ENCODE measurements around the gene CDIP1.
A peak's percentile ranks its signal among the peaks of the same experiment; 100 is the strongest.
"Not testable (repeated sequence)": the region's sequence is repeated elsewhere in the genome, so short reads cannot be mapped to it uniquely, and the experiment has no call there.

The CDIP1 gene

DNA sequence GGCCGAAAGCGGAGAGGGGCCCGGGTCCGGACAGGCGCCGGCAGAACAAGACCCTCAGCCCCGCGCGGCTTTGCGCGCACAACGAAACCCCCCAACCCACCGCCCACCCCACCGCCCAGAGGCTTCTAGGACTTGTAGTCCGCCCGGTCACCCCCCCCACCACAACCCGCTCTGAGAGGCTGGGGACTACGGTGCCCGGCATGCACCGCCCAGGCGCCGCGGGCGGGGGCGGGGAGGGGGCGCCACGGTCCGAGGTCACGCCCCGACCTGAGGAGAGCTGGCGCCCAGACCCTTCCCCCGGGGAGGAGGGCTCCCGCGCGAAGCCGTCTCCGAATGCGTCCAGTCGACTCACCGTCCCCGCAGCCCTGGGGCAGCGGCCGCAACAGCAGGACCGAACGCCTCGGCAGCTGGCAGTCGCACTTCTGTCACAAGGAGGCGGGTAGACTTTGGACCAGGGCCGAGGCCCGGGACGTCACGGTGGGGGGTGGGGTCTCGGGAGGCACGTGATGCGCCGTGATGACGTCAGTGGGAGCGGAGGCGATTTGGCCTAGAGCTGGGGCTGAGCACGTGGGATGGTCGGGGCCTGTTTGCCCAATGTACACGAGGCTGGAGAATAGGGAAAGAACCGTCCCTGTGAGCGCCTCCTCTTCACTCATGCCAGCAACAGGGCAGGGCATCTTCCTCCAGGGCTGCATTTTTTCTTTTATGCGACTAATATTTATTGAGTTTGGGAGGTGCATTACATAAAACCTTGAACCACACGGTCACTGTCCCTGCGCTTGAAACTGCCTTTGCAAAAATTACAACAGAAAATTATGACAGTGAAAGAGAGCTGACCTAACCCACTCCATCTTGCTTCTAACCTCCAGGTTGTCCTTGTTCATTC, at the start of gene CDIP1:
Gene CDIP1 (minus strand): TSS at position 424 of the 886 bp plus-strand sequence. CDS start 24,643 bp downstream, outside the sequence.
- DNase-seq (ENCODE audit: low read depth, low spot score): peak; percentile 96

DNA sequence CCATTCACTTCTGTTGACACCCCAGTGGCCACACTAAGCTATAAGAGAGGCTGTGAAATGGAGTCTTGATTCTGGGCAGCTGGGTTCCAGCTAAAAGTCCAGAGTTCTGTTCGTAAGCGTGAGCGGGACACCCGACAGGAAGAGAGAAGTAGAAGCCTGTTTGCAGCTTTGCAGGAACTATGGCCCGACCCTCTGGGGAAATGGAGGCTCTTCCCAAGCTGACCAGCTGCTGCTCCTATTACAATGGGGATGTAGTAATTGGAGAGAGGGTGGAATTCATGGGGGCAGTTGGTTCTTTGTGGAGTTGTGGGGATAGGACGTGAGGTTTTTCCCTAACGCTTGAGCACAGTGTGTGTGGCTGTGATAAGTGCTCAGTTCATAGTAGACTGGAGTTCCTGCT, 47.7 kb upstream of the CDIP1 start:
- DNase-seq (ENCODE audit: low read depth, low spot score): no peak

DNA sequence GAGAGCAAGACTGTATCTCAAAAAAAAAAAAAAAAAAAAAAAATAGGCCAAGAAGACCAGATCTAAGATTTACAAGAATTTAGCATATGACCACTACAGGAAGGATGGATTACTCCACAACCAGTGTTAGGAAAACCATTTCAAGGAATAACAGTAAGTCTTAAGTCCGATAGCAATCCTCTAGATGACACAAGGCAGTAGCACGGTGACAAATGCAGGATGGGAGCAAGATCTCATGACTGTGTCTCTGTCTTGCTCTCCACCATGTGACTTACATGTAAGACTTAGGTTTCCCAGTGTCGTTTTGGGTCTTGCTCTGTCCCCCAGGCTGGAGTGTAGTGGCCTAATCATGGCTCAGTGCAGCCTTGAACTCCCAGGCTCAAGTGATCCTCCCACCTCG, 45.3 kb upstream of the CDIP1 start:
- DNase-seq (ENCODE audit: low read depth, low spot score): no peak

DNA sequence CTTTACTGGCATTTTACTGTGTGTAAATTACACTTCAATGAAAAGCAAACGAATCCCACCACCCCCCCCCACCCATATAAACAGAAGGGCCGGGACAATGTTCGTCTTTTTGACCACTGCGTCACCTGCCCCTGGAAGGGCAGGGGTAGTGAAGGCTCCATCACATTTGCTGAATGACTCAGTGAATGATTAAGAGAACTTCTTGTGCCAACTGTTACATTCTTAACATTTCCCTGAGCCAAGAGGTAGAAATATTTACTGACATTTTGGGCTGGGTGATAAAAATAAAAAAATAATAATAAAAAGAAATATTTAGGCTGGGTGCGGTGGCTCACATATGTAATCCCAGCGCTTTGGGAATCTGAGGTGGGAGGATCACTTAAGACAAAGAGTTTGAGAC, 41.7 kb upstream of the CDIP1 start:
- no peak for DNase-seq (ENCODE audit: low read depth, low spot score)

DNA sequence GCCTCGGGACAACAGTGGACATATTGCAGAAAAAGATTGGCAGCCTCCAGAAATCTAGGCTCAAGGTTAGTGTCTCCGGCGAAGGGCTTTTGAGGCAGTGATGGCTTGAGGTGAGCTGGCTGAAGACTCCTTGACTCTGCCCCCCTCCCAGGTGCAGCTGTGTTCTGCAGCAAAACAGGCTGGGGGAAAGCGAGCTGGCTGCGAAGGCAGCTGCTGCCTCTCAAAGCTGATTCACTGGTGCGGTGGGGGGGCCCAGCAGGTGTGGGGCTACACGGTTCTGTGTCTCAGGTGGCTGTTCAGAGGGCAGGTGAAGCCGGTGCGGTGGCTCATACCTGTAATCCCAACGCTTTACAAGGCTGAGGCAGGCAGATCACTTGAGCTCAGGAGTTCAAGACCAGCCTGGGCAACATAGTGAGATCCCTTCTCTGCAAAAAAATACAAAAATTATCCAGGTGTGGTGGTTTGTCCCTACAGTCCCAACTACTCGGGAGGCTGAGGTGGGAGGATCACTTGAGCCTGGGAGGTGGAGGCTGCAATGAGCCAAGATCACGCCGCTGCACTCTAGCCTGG, 40.5 kb upstream of the CDIP1 start:
- DNase-seq (ENCODE audit: low read depth, low spot score): no peak

DNA sequence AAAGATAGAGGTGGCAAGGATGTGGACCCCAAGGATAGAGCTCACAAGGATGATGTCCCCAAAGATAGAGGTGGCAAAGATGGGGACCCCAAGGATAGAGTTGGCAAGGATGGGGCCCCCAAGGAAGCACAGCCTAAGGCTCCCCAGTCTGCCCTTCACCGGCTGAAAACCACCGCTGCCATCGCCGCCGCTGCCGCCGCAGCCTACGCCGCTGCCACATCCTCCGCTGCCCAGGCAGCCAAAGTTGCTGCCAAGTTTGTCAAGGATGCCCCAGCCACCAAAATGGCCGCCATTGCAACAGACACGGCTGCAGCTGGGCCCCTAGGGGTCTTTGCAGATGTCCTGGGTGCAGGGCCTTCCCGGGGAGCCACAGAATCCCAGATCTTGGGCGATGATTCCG, 37.4 kb upstream of the CDIP1 start:
- DNase-seq (ENCODE audit: low read depth, low spot score): no peak

DNA sequence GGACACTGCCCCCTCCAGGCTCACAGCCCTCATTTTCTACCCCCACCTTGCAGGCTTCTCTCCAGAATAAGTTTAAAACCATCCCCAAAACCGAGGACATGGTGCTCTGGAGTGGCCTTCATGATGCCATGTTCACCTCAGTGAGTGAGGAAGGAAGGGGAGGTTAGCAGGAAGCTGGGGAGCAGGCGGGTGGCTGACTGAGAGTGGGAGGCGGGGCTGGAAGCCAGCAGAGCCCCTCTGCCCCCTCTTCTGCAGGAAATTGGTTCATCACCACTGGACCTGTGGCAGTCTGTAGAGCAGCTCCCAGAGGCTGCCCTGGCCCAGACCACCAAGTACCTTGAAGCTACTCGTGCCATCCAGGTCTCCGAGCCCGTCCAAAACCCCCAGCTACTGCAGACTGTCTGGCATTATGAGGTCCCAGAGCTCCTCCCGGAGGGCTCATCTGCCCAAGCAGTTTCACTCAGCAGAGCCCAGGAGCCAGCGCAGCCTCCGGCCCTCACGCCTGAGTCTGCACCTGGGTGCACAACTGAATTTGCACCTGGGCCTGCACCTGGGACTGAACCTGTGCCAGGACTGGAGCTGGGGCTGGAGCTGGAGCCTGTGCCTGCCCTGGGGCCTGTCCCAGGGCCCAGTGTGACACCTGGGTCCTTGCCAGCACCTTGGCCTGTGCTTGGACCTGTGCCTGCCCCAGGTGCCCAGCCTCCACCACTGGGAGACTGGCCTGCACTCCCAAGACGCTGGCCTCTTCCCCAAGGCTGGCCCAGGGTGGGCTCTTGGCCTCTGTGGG, 36.5 kb upstream of the CDIP1 start:
- no peak for DNase-seq (ENCODE audit: low read depth, low spot score)

DNA sequence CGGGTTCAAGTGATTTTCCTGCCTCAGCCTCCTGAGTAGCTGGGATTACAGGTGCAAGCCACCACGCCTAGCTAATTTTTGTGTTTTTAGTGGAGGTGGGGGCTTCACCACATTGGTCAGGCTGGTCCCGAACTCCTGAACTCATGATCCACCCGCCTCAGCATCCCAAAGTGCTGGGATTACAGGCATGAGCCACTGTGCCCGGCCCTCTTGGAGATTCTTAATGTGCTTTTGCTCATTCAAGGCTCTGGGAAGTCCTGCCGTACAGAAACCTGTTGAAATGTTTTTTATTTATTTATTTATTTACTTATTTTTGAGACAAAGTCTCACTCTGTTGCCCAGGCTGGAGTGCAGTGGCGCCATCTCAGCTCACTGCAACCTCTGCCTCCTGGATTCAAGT, 35.4 kb upstream of the CDIP1 start:
- not testable (repeated sequence) for DNase-seq (ENCODE audit: low read depth, low spot score)

DNA sequence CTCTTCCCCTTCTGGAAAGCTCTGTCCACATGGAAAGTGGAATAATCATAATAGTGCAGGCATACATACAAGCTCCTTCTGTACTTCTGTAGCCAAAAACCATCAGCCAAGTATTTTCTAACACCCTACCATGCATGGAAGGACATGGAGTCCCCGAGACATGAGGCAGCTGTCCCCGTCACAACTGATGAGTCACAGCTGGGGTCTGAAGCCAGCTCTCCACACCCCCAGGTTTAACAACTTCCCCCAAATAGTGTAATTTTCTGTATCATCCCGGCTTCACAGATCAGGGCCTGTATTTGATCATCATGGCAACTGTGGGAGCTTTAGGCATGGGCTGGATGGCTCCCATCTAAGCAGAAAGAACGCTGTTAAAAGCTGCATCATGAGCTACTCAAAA, 34.1 kb upstream of the CDIP1 start:
- DNase-seq (ENCODE audit: low read depth, low spot score): no peak

DNA sequence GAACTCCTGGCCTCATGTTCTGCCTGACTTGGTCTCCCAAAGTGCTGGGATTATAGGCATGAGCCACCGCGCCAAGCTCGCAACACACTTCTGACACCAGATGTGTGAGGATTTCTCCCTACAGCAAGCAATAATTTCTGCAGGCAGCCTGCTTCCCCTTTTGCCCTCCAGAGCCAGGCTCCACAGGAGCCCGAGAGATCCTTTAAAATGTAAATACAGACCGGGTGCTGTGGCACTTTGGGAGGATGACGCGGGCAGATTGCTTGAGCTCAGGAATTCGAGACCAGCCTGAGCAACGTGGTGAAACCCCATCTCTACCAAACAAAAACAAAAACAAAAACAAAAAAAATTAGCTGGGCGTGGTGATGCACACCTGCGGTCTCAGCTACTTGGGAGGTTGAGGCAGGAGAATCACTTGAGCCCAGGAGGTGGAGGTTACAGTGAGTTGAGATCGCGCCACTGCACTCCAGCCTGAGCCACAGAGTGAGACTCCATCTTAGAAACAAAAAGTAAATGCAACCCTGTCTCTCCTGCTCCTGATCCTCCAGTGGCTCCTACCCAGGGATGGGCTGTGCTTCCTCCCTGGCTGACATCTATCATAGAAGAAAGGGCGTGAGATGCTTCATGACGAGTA, 32.2 kb upstream of the CDIP1 start:
- no peak for DNase-seq (ENCODE audit: low read depth, low spot score)

DNA sequence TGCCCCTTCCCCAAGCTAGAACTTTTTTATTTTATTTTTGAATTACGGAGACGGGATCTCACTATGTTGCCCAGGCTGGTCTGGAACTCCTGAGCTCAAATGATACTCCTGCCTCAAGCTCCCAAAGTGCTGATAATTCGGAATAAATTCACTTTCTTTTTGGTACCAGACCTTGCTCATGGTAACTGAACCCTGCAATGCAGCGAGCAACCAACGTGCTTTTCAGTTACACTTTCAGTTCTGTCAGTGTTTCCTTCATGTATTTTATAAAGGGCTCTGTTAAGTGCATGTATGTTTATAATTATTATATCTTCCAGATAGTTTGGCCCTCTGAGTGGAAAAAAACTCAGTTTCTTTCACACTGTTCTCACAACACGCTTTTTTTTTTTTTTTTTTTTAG, 31.5 kb upstream of the CDIP1 start:
- DNase-seq (ENCODE audit: low read depth, low spot score): no peak

DNA sequence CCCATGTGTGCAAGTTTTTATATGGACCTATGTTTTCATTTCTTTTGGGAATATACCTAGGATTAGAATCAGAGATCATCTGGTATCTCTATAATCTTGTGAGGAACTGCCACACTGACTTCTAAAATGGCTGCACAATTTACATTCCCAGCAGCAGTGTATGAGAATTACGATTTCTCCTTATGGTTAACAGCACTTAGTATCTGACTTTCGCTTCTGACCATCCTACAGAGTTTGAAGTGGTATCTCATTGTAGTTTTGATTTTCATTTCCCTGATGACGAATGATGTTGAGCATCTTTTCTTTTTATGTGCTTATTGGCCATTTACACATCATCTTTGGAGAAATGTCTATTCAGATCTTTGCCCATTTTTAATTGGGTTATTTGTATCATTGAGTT, 27.6 kb upstream of the CDIP1 start:
- no peak for DNase-seq (ENCODE audit: low read depth, low spot score)

DNA sequence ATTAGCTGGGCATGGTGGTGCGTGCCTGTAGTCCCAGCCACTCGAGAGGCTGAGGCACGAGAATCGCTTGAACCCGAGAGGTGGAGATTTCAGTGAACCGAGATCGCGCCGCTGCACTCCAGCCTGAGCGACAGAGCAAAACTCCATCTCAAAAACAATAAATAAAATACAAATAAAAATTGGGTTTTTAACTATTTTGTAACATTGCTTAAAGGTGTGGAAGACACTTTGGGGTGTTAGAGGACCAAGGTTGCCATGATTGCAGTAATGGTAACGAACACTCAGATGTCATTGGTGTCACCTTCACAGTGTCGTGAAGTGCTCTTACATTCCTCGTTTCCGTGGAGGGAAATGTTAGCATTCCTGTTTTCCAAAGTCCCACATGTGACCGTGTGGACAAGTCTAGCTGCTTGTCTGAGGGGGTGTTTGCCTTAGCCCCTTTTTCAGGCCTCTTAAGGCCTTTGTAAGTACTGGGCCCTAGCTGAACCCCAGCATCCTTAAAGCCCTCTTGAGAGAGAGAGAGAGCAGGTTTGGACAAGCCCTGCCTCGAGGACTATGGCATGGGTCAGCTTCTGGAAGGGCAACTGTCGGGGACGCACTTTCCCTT, 26.2 kb upstream of the CDIP1 start:
- no peak for DNase-seq (ENCODE audit: low read depth, low spot score)

DNA sequence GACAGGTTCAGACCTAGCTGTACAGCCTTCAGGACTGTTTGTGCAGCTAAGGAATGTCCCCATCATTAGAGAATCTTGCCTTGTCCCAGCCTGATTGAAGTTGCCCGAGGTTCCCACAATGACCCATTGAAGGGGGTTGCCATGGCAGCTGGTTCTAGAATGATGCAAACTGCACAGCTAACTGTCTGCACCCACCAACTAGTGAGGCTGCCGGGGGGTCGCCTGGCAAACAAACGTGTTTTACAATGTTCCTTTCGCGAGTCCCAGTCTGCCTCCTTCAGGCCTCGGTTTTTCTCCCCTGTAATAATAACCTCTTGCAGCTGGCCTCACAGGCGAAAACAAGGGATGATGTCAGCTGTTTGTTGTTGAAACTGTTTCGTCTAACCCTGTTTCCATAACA, 23.0 kb upstream of the CDIP1 start:
- no peak for DNase-seq (ENCODE audit: low read depth, low spot score)

DNA sequence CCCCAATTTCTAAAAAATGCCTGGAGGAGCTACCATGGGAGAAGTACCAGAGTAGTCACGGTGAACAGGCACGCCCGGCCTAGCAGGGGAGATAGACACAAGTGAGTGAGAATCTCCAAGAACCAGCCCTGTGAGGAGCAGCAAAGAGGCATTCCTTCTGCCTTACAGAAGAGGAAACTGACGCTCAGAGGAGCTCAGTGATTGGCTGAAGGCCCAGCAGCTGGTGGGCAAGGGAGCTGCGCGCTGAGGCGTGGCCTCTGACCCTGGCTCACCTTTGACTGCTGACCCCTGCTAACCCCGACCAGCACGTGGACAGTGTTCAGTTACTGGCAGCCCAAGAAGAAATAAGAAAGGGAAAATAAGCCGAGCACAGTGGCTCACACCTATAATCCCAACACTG, 19.4 kb upstream of the CDIP1 start:
- no peak for DNase-seq (ENCODE audit: low read depth, low spot score)

DNA sequence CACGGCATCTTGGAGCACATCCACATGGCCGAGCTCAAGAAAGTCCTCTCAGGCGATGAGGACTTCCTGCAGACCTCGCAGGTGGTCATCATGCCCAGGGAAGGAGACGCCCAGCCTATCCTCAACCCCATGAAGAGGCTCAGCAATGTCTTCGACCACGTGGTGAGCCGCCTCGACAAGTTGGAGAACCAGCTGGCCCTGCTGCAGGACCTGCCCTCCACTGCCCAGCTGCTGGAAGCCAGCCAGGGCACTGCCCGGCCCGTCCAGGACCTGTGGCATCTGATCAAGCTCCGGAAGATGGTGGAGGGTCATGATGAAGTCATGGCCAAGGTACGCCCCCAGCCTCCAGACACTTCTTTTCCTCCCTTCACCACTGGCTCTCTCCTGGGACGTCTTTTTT, 18.0 kb upstream of the CDIP1 start:
- no peak for DNase-seq (ENCODE audit: low read depth, low spot score)

DNA sequence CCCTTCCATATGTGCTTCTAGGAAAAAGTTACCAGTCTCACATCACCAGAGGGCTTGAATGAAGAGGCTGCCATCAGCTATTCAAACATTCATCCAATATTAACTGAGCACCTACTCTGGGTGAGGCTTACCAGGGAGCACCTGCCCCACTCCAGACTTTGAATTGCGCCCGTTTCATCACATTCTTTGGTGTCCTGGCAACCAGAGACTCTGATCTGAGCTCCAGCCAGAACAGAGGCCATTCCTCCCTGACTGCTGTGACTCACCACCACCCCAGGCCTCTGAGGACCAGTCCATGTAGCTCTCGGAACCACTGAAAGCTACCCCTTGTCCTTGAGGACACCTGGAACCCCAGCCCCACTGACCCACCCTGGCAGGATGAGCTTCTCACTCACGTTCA, 17.5 kb upstream of the CDIP1 start, which contains the start of gene C16orf96:
Gene C16orf96 (plus strand): TSS at position 229 of the 400 bp plus-strand sequence. CDS start 150 bp downstream, at position 379.
- DNase-seq (ENCODE audit: low read depth, low spot score): no peak

DNA sequence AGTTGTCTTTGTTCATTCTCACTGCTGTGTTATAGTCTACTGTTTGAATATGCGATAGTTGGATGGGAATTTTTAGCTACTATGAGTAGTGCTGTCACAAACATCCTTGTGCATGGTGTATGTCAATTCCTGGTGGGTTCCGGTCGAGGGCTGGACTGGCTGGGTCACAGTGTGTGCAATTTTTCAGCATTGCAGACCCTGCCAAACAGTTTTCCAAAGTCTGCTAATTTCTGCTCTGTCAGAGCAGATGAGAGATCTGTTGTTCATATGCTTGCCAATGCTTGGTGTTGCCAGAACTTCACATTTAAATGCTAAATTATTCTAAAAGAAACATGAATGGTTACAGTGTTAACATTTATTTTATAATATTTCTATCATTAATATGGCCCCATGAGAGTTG, 14.0 kb upstream of the CDIP1 start:
- DNase-seq (ENCODE audit: low read depth, low spot score): no peak

DNA sequence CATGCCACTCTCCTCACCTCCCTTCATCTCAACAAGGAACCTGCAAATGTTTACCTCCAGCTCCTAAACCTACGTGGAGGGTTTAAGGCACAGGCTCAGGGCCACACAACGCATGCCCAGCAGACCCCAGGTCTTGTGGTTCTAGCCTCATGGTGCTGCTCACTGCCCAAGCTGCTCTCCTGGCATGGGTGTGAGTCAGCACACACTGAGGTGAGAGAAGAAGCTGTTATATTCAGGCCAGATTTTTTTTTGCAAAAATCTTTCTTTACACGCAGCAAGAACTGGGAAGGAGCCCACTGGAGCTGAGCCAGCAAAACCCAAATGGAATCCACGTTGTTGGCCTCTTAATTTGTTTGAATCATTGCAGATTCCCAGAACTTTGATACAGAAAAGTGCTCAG, 12.0 kb upstream of the CDIP1 start:
- DNase-seq (ENCODE audit: low read depth, low spot score): no peak

DNA sequence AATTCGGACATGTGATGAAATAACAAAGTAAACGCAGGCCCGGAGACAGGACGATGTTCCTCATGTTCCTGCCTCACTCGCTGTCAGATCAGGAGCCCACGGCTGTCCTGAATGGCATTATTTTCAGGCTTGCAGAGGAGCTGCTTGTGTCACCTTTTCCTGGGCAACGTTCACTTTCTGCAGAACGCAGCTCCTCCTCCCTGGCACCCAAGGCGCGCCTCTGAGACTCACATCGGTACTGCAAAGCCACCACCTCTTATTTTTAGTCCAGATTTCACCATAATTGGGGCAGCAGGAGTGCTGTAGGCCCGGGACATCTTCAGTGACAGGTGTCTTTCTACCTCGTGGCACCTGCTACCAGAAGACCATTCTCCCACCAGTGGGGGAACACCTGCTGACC, 9.6 kb upstream of the CDIP1 start:
- no peak for DNase-seq (ENCODE audit: low read depth, low spot score)

DNA sequence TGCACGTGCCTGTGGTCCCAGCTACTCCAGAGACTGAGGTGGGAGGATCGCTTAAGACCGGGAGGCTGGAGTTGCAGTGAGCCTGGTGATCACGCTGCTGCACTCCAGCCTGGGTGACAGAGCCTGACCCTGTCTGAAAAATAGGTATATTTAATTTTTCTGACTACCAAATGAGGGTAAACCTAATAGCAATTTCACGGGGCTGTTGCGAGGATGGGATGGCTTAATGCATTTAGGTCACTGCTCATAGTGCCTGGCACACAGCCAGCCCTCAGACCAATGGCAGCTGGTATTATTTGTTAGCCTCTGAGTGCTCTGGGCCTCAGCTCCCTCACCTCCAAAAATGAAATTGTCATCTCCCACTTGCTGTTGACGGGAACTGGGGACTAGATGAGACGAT, 5.9 kb upstream of the CDIP1 start:
- DNase-seq (ENCODE audit: low read depth, low spot score): no peak
